Chondrocyte (in vitro differentiated cells): ENCODE measurements around the gene NUDT6. TPM values are rescaled to one million over a fixed set of nuclear protein-coding genes. Genes with fewer than 3 reads are reported as not detected.

ENCODE experiments used
- DNase-seq: peaks from one replicate; pipeline ENCODE4 v3.0.0; 2021; ENCODE audit warnings: mixed read lengths, low spot score
- H3K27ac Mint-ChIP-seq: one replicate; pipeline ENCODE4 v1.8.0; 2021; ENCODE audit warnings: mild to moderate bottlenecking, moderate library complexity, mixed read lengths; ENCODE audit not compliant: unreplicated experiment
- H3K27me3 Mint-ChIP-seq: 2 replicates; pipeline ENCODE4 v1.8.0; 2021; ENCODE audit warnings: low read depth, mixed read lengths
- H3K36me3 Mint-ChIP-seq: 2 replicates; pipeline ENCODE4 v1.8.0; 2021; ENCODE audit warnings: low read depth, mixed read lengths
- H3K4me1 Mint-ChIP-seq: 2 replicates; pipeline ENCODE4 v1.8.0; 2021; ENCODE audit warnings: low read depth, mild to moderate bottlenecking, mixed read lengths
- H3K4me3 Mint-ChIP-seq: one replicate; pipeline ENCODE4 v1.8.0; 2021; ENCODE audit warnings: mild to moderate bottlenecking, moderate library complexity, mixed read lengths; ENCODE audit not compliant: unreplicated experiment
- H3K9me3 Mint-ChIP-seq: 2 replicates; pipeline ENCODE4 v1.8.0; 2021; ENCODE audit warnings: low read depth, mixed read lengths
- total RNA-seq: library from RNA; stranded (reverse); gene quantifications from 3 replicates; pipeline ENCODE4 v1.2.1, GENCODE V29; 2021
- TF ChIP-seq, protein P1 (sequence below): fragments of 200-600 bp; sonication (generic); IDR thresholded peaks from 2 replicates; pipeline ENCODE4 v1.5.0; 2021; ENCODE audit warnings: antibody characterized with exemption, mild to moderate bottlenecking, moderate library complexity

The NUDT6 gene
- total RNA-seq, 1 donor from 2014 or later = 4.2 TPM

DNA sequence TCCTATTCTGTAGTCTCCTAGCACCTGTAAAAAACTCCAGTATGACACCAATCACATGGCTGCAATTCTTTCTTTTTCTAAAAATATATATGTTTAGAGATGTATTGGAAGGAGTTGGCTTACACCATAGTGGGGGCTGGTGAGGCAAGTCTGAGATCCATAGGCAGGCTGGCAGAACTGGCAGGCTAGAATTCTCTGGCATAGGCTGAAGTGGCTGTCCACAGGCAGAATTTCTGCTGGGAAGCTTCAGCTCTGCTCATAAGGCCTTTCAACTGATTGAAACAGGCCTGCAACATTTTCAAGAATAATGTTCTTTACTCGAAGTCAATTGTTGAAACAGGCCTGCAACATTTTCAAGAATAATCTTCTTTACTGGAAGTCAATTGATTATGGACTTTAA lies 58.8 kb downstream of the NUDT6 start:
- Mint-ChIP-seq H3K27ac (peak overlapping the region; percentile 71), H3K9me3 (peaks cover 6% of the 10 kb centered on the region), H3K4me3 (no peak overlapping the region), H3K27me3 (no peaks in the 10 kb centered on the region), H3K4me1 (peaks cover 45% of the 10 kb centered on the region), H3K36me3 (peaks cover under 1% of the 10 kb centered on the region)
- DNase-seq = no peak
- TF ChIP-seq, protein P1, sequence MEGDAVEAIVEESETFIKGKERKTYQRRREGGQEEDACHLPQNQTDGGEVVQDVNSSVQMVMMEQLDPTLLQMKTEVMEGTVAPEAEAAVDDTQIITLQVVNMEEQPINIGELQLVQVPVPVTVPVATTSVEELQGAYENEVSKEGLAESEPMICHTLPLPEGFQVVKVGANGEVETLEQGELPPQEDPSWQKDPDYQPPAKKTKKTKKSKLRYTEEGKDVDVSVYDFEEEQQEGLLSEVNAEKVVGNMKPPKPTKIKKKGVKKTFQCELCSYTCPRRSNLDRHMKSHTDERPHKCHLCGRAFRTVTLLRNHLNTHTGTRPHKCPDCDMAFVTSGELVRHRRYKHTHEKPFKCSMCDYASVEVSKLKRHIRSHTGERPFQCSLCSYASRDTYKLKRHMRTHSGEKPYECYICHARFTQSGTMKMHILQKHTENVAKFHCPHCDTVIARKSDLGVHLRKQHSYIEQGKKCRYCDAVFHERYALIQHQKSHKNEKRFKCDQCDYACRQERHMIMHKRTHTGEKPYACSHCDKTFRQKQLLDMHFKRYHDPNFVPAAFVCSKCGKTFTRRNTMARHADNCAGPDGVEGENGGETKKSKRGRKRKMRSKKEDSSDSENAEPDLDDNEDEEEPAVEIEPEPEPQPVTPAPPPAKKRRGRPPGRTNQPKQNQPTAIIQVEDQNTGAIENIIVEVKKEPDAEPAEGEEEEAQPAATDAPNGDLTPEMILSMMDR = no peak

DNA sequence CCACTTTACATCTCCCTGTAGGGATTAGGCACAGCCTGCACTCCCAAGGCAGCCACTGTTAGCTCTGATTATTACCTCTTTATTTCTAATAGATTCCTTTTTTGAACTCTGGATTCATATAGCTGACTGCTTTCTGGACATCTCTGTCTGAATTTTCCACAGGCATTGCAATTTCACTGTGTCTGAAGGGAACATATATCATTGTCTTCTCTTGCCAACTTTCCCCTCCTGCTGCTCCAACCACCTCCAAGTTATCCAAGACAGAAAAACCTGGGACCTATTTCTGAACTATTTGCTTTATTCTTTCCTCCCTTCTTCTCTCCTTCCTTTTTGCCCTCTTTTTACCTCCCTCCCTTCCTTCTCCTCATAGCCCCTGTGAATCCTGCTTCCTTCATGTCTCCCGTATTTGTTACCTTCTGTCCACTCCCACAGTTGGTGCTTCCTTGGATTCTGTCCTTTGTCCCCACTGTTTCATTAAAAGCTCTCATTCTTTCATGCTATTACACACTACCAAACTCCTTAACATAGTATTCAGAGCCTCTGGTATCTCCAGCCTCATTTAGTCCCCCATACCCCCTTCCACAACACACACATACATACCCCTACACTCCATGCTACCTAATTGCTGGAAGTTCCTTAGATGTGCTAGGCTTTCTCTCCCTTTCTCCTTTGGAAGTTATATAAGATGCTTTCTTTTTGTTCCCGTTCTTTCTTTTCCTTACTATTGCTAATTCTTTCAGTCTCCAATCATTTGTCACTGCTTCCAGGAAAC lies 61.0 kb downstream of the NUDT6 start:
- H3K9me3 Mint-ChIP-seq = no peaks in the 10 kb centered on the region
- DNase-seq = no peak
- peaks cover 53% of the 10 kb centered on the region for H3K4me1 Mint-ChIP-seq
- H3K4me3 Mint-ChIP-seq = no peak overlapping the region
- H3K27ac Mint-ChIP-seq = peak overlapping the region; percentile 38
- no peaks in the 10 kb centered on the region for H3K36me3 Mint-ChIP-seq
- TF ChIP-seq, protein P1 = no peak
- no peaks in the 10 kb centered on the region for H3K27me3 Mint-ChIP-seq

DNA sequence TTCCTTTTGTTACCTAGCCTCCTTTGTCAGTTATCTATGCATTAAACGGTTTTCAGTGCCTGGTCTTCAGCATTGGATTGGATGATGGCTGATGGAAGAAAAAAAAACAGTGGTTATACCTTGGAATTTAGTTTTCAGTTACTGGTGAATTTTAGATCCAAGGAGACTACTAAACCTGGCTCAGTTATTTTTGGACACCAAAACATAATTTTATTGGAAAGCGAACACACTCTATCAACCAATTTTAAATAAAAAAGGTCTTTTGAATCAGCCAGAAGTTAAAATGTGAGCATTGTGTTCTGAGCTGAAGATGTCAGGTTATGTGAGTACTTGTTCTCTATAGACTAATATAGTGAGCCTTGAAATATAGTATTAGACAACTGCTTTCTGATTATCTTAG lies 63.7 kb downstream of the NUDT6 start:
- Mint-ChIP-seq H3K9me3 (no peaks in the 10 kb centered on the region), H3K4me3 (no peak overlapping the region), H3K27me3 (no peaks in the 10 kb centered on the region), H3K36me3 (no peaks in the 10 kb centered on the region), H3K27ac (no peak overlapping the region), H3K4me1 (peaks cover 56% of the 10 kb centered on the region)
- DNase-seq = no peak
- TF ChIP-seq, protein P1 = no peak

DNA sequence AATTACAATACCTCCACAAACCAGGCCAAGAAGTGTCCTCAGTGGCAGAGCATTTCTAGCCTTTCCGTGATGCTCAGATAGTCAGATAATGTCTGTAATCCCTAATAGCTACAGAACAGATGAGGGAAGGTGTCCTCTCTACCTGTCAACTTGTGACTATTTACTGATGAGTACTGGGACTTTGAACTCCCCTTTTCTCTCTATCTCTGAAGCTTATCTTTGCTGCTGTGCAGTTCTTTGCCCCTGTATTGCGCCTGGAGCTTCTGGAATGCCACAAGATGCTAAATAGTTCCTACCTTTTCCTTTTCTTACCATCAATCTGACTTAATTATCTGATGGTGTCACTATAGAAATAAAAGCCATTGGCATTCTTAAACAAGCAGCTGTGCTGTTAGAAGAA lies 65.2 kb downstream of the NUDT6 start:
- Mint-ChIP-seq H3K4me1 (peaks cover 52% of the 10 kb centered on the region), H3K36me3 (no peaks in the 10 kb centered on the region)
- TF ChIP-seq, protein P1 = no peak

DNA sequence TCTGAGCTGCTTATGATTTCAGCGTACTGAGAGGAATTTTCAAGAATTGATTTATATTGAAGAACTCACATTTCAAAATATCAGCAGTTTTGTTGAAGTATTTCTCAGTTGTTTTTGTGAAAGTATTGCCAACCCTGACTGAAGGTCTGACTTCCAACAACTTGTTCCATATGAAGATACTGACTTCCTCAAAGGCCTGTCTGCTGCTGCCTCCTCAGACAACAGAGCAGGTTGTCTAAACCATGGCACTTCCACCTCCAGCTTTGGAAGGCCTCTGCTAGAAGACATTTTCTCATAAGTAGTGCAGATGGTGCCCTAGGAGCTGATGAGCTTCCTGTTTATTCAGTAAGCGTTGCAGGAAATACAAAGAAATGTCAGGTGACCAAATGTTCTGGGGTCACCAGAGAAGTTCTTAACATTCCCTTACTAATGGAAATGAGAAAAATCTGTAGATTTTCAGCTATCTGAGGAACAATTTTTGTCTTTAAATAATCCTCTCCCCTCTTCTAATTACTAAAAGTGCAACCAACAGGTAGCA lies 67.0 kb downstream of the NUDT6 start:
- Mint-ChIP-seq H3K4me3 (peak overlapping the region; percentile 35), H3K27ac (peak overlapping the region; percentile 43), H3K9me3 (no peaks in the 10 kb centered on the region), H3K4me1 (peaks cover 43% of the 10 kb centered on the region), H3K36me3 (no peaks in the 10 kb centered on the region), H3K27me3 (no peaks in the 10 kb centered on the region)
- DNase-seq = no peak
- TF ChIP-seq, protein P1 = no peak

More for the DNA sequence above, 65.2 kb downstream of the NUDT6 start:
- Mint-ChIP-seq H3K9me3 (no peaks in the 10 kb centered on the region), H3K27me3 (no peaks in the 10 kb centered on the region), H3K4me3 (no peak overlapping the region), H3K27ac (no peak overlapping the region)
- no peak for DNase-seq
